Adrenal gland (tissue), 12 donors: Measurements from ENCODE around the gene KCNA10. TPM values are rescaled to one million over a fixed set of nuclear protein-coding genes. Genes with fewer than 3 reads are reported as not detected.

Experiments
- DNase-seq, 7 donors: peaks; one replicate each; pipeline ENCODE4 v3.0.0-alpha.2; 2019 to 2020
- H3K27ac ChIP-seq, 5 donors: fragments of 200-600 bp; sonication (generic) in 4 of 5; 1 replicate in 3 of 5; 2 replicates in 2 of 5; pipeline versions ENCODE4 v1.5.1 to v1.8.0; 2016 to 2020; ENCODE audit warnings: mild to moderate bottlenecking in 1 of 5
- H3K27me3 ChIP-seq: fragments of 200-600 bp; 2 replicates; pipeline ENCODE4 v1.8.0; 2021
- H3K36me3 ChIP-seq, 2 donors: fragments of 200-600 bp; replicated peaks in 1 of 2; 1 replicate in 1 of 2; 2 replicates in 1 of 2; pipeline versions ENCODE4 v1.5.1 to v1.8.0; 2018 to 2022
- H3K4me1 ChIP-seq, 2 donors: fragments of 200-600 bp; replicated peaks in 1 of 2; 1 replicate in 1 of 2; 2 replicates in 1 of 2; pipeline versions ENCODE4 v1.5.1 to v1.8.0; 2018 to 2021
- H3K4me3 ChIP-seq, 4 donors: fragments of 200-600 bp; sonication (generic) in 3 of 4; one replicate each; pipeline ENCODE4 v1.5.1; 2016 to 2018
- H3K9me3 ChIP-seq, 3 donors: fragments of 200-600 bp; sonication (generic) in 1 of 3; replicated peaks in 1 of 3; 1 replicate in 2 of 3; 2 replicates in 1 of 3; pipeline versions ENCODE4 v1.5.1 to v1.8.0; 2016 to 2021
- POLR2A ChIP-seq, 2 donors: fragments of 450-650 bp; IDR thresholded peaks; one replicate each; pipeline ENCODE4 v1.6.1; 2017; ENCODE audit warnings: antibody characterized with exemption in 2 of 2, mild to moderate bottlenecking in 2 of 2, moderate library complexity in 1 of 2
- WGBS, 4 donors: extraction: QIAGEN DNeasy Blood & Tissue Kit in 2 of 4; methylation state at CpG; one replicate each; pipeline versions ENCODE4 v1.1.5 to v1.1.7; 2013 to 2017; 5-methylcytosine and 5-hydroxymethylcytosine counted together
- intact Hi-C, 2 donors: fragments of 100-400 bp; cut with DNase I; formaldehyde crosslinking; loops; one replicate each; pipeline versions ENCODE4 v1.14.1 to v1.15.0; 2022 to 2023
- polyA plus RNA-seq, 3 donors: library from polyadenylated mRNA; stranded (reverse); fragments of 200-250 nt in 2 of 3; fragments of 350-450 nt in 1 of 3; fragmentation: Illumina TruSeq in 1 of 3; extraction: RNeasy Lipid Tissue Mini Kit (QIAGEN cat#74804) in 1 of 3; gene quantifications; one replicate each; pipeline ENCODE4 v1.2.3, GENCODE V29; 2013 to 2014
- total RNA-seq, 9 donors: library from RNA; depleted of rRNA in 4 of 9; stranded (reverse); fragments of >200 nt in 4 of 9; fragments of 120-200 nt in 1 of 9; fragmentation: NEBNext Ultra II Directional in 1 of 9; extraction: Animal tissue kit (Norgen Biotek cat#: 25700) in 1 of 9; gene quantifications; one replicate each; pipeline versions ENCODE4 v1.1.0 to v1.2.4, GENCODE V29; 2013 to 2023
- TF ChIP-seq, protein P1 (sequence below), 6 experiments: fragments of 450-650 bp in 4 of 6; fragments of 200-600 bp in 2 of 6; sonication (generic) in 1 of 6; IDR thresholded peaks; 1 replicate in 5 of 6; 2 replicates in 1 of 6; pipeline versions ENCODE4 v1.5.1 to v1.8.0; 2016 to 2021; ENCODE audit warnings: antibody characterized with exemption in 6 of 6, mild to moderate bottlenecking in 2 of 6, moderate library complexity in 1 of 6
- donor health status: healthy with polysubstance abuse.
- donor health status: Bipolar disorder and iron deficiency.
- donor health status: DM: yes; HTN: yes; CAD: no.
- donor health status: DM: no; HTN: no; CAD: no.
- donor health status: DM: no; HTN: no; CAD: no.
- donor health status: DM: yes; HTN: yes; CAD: no.

KCNA10 gene
- total and polyA plus RNA-seq, 12 donors = not detected

DNA sequence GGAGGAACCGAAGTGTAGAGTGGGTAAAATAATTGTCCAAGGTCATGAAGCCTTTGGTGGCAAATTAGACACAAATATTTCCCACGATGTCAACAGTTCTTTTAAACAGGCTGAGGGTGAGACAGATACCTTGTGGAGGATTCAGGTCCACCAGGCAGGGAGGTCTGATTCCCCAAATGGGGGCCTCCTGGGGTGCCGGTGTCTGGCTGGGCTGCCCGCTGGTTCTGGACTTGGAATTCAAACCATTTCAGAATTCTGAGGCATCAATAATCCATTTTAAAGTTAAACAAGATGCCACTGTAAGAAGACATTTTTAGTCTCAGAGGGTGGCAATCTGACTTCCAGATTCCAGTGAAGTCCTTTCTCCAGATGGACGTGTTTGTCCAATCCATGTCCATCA is 15.5 kb downstream of the KCNA10 start:
- no peaks in the 10 kb centered on the region for H3K4me1 ChIP-seq
- H3K27ac ChIP-seq = no peak overlapping the region
- TF ChIP-seq, protein P1, sequence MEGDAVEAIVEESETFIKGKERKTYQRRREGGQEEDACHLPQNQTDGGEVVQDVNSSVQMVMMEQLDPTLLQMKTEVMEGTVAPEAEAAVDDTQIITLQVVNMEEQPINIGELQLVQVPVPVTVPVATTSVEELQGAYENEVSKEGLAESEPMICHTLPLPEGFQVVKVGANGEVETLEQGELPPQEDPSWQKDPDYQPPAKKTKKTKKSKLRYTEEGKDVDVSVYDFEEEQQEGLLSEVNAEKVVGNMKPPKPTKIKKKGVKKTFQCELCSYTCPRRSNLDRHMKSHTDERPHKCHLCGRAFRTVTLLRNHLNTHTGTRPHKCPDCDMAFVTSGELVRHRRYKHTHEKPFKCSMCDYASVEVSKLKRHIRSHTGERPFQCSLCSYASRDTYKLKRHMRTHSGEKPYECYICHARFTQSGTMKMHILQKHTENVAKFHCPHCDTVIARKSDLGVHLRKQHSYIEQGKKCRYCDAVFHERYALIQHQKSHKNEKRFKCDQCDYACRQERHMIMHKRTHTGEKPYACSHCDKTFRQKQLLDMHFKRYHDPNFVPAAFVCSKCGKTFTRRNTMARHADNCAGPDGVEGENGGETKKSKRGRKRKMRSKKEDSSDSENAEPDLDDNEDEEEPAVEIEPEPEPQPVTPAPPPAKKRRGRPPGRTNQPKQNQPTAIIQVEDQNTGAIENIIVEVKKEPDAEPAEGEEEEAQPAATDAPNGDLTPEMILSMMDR (IDR thresholded peaks at IDR 0.05) = no peak
- TF ChIP-seq POLR2A (IDR thresholded peaks at IDR 0.05) = no peak
- 74 to 78% (median 76%) methylated on average over 5 of the region's 5 CpGs for WGBS, 4 donors
- H3K36me3 ChIP-seq = no peaks in the 10 kb centered on the region
- no peak for DNase-seq
- no peaks in the 10 kb centered on the region for H3K9me3 ChIP-seq
- no peaks in the 10 kb centered on the region for H3K27me3 ChIP-seq
- intact Hi-C loops = no loop called here
- no peak overlapping the region for H3K4me3 ChIP-seq

DNA sequence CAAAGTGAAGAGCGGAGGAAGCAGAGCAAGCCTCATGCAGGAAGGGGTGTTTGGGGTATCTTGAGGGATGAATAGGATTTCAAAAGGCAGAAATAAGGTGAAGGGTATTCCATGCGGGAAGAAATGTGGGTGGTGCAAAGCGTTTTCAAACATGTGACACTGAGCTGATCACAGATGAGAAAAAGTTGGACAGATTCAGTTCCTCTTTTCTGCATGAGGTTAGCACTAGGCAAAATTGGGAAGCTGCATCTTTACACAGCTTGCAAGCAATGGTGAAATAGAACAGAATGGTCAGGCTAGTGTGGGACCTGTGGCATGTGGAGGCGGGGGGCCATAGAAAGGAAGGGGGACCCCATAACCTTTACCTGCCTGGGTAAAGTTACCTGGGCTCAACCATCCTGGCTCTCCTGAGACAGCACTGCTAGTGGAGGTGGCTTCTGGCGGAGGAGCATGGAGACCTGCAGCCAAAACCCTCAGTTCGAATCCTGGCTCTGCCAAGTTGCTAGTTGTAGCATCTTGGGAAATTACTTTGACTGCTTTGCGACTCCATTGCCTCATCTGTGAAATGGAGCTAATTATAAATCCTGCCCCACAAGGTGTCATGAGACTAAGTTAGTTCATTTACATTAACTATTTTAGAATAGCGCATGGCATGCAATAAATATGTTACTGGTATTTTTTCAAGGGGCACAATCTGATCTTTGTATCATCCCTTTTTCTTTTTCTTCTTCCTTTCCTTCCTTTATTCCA is 16.4 kb downstream of the KCNA10 start:
- TF ChIP-seq, protein P1 (IDR thresholded peaks at IDR 0.05) = no peak
- no peak for TF ChIP-seq POLR2A (IDR thresholded peaks at IDR 0.05)
- Histone ChIP-seq H3K27ac (no peak overlapping the region), H3K27me3 (no peaks in the 10 kb centered on the region), H3K9me3 (no peaks in the 10 kb centered on the region), H3K4me1 (no peaks in the 10 kb centered on the region), H3K4me3 (no peak overlapping the region), H3K36me3 (no peaks in the 10 kb centered on the region)
- WGBS, 4 donors = 59 to 68% (median 66%) methylated on average over 8 of the region's 8 CpGs
- intact Hi-C loops = no loop called here
- DNase-seq = no peak

DNA sequence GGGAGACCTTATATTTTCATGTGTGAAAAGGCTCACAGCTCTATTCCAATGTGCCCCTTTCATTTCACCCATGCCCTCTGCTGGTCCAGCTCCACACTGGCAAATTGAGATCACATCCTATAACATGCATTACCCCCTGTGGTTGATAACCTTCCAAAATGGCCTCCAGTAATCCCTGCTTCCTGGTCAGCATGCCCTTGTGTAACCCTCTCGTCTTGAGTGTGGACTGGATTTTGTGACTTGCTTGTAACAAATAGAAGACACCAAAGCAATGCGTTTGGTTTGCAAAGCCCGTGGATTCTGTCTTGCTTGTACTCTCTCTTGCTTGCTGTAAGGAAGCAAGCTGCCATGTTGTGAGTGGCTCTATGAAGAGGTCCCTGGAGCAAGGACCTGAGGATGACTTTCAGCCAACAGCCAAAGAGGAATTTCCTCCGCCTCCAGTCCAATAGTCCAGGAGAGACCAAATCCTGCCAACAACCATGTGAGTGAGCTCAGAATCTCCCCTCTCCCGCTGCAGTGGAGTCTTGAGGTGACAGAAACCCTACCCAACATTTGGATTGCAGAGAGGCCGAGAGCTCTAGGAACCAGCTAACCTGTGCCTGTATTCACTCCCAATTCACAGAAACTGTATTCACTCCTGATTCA is 17.4 kb downstream of the KCNA10 start:
- intact Hi-C loops = no loop called here
- no peaks in the 10 kb centered on the region for H3K36me3 ChIP-seq
- WGBS, 4 donors = 77 to 86% (median 79%) methylated on average over 6 of the region's 6 CpGs

DNA sequence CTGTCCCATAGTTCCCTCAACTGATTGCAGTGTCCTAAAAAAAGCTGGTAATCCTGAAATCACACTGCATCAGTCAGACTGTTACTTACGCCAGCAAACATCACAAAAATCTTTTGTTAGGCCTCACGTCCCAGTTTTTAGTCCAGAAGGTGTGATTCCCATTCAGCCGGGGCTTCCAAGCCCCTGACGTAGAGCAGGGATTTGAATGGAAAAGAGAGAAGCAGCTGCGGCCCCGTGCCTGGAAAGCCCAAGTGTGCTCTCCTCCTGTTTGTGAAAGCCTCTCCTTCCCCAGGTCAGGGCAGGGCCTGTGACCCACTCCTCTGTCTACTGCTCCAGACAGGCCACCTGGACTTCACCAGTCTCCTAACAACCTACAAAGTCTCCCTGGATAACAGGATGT is 20.7 kb downstream of the KCNA10 start:
- no peak overlapping the region for H3K4me3 ChIP-seq
- DNase-seq = no peak
- peaks cover under 1 to 1% of the 10 kb centered on the region in 2 donors for H3K4me1 ChIP-seq
- intact Hi-C loops = loop anchor here (10.0 kb wide), 2 partner anchors 83 to 293 kb away; no protein-coding TSS in a partner anchor
- no peaks in the 10 kb centered on the region for H3K27me3 ChIP-seq
- 73 to 86% (median 77%) methylated on average over 6 of the region's 6 CpGs for WGBS, 4 donors
- H3K27ac ChIP-seq = no peak overlapping the region
- TF ChIP-seq POLR2A (IDR thresholded peaks at IDR 0.05) = no peak
- TF ChIP-seq, protein P1 (IDR thresholded peaks at IDR 0.05) = no peak
- H3K9me3 ChIP-seq = no peaks in the 10 kb centered on the region
- H3K36me3 ChIP-seq = no peaks in the 10 kb centered on the region

More for the DNA sequence above, 17.4 kb downstream of the KCNA10 start:
- DNase-seq = no peak
- Histone ChIP-seq H3K27ac (no peak overlapping the region), H3K4me1 (no peaks in the 10 kb centered on the region), H3K4me3 (no peak overlapping the region), H3K9me3 (no peaks in the 10 kb centered on the region), H3K27me3 (no peaks in the 10 kb centered on the region)
- TF ChIP-seq, protein P1 (IDR thresholded peaks at IDR 0.05) = no peak
- TF ChIP-seq POLR2A (IDR thresholded peaks at IDR 0.05) = no peak
